Upper lobe of left lung (tissue), 6 donors: ENCODE results near the gene ISG15. TPM values are rescaled to one million over a fixed set of nuclear protein-coding genes. Genes with fewer than 3 reads are reported as not detected.

Source experiments
- ATAC-seq, 2 donors: fragments of 200-7000 bp; cut with Tn5 transposase; one replicate each; pipeline ENCODE4 v1.9.1; 2022; ENCODE audit warnings: mild to moderate bottlenecking in 2 of 2, moderate library complexity in 2 of 2; ENCODE audit not compliant: low FRiP score in 2 of 2
- DNase-seq, 2 donors: peaks; one replicate each; pipeline ENCODE4 v3.0.0-alpha.2; 2019 to 2020
- H3K27ac ChIP-seq, 4 donors: fragments of 200-600 bp; sonication (generic); one replicate each; pipeline ENCODE4 v1.5.1; 2016 to 2019
- H3K27me3 ChIP-seq, 4 donors: fragments of 200-600 bp; sonication (generic); one replicate each; pipeline ENCODE4 v1.5.1; 2017 to 2019
- H3K36me3 ChIP-seq, 4 donors: fragments of 200-600 bp; sonication (generic); one replicate each; pipeline ENCODE4 v1.5.1; 2016 to 2019
- H3K4me1 ChIP-seq, 4 donors: fragments of 200-600 bp; sonication (generic); one replicate each; pipeline ENCODE4 v1.5.1; 2018 to 2019
- H3K4me3 ChIP-seq, 4 donors: fragments of 200-600 bp; sonication (generic); one replicate each; pipeline ENCODE4 v1.5.1; 2017 to 2019; ENCODE audit warnings: mild to moderate bottlenecking in 2 of 4, moderate library complexity in 1 of 4
- H3K9me3 ChIP-seq, 4 donors: fragments of 200-600 bp; sonication (generic); one replicate each; pipeline ENCODE4 v1.5.1; 2018 to 2019
- EP300 ChIP-seq, 4 donors: sonication (generic); formaldehyde crosslinking; IDR thresholded peaks; one replicate each; pipeline ENCODE4 v1.5.1; 2017; ENCODE audit warnings: antibody characterized with exemption in 4 of 4, control low read depth in 2 of 4
- POLR2A ChIP-seq, 4 donors: fragments of 450-650 bp; IDR thresholded peaks; one replicate each; pipeline ENCODE4 v1.5.1; 2016 to 2017; ENCODE audit warnings: antibody characterized with exemption in 4 of 4, mild to moderate bottlenecking in 2 of 4
- POLR2AphosphoS5 ChIP-seq, 2 donors: sonication (generic); formaldehyde crosslinking; IDR thresholded peaks; one replicate each; pipeline ENCODE4 v1.5.1; 2017; ENCODE audit warnings: antibody characterized with exemption in 2 of 2
- WGBS, 2 donors: methylation state at CpG; one replicate each; pipeline ENCODE4 v1.1.5; 2017 to 2018; 5-methylcytosine and 5-hydroxymethylcytosine counted together
- total RNA-seq, 6 donors: library from RNA; depleted of rRNA in 4 of 6; stranded (reverse); fragments of >200 nt in 4 of 6; gene quantifications; one replicate each; pipeline versions ENCODE4 v1.1.0 to v1.2.1, GENCODE V29; 2016 to 2021
- TF ChIP-seq, protein P1 (sequence below), 6 experiments: fragments of 450-650 bp in 4 of 6; fragments of 200-600 bp in 2 of 6; sonication (generic) in 2 of 6; IDR thresholded peaks; one replicate each; pipeline ENCODE4 v1.5.1; 2016 to 2019; ENCODE audit warnings: antibody characterized with exemption in 6 of 6
- donor health status: DM: no; HTN: no; CAD: no; lungs with moderate emphysema.
- donor health status: DM: no; HTN: yes; CAD: no; lungs with severe emphysema.

The ISG15 gene
- total RNA-seq, 6 donors from 2014 or later, result 32.5 to 180 (median 63.8) TPM

DNA sequence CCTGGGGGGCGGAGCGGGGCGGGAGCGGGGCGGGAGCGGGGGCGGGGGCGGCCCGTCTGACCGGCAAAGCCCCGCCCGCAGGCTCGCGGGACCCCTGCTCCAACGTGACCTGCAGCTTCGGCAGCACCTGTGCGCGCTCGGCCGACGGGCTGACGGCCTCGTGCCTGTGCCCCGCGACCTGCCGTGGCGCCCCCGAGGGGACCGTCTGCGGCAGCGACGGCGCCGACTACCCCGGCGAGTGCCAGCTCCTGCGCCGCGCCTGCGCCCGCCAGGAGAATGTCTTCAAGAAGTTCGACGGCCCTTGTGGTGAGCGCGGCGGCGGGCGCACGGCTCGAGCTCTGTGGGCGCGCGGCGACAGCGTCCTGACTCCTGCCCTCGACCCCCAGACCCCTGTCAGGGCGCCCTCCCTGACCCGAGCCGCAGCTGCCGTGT is 27.8 kb downstream of the ISG15 start:
- Histone ChIP-seq H3K36me3 (peaks cover 0 to 33% (median 15%) of the 10 kb centered on the region in 4 donors), H3K27ac (no peak overlapping the region), H3K27me3 (peaks cover 0 to 8% (median 0%) of the 10 kb centered on the region in 4 donors), H3K4me3 (no peak overlapping the region), H3K4me1 (peaks cover 14 to 24% (median 18%) of the 10 kb centered on the region in 4 donors), H3K9me3 (no peaks in the 10 kb centered on the region)
- DNase-seq, result peak in 1 of 2 donors; percentile 89
- 83 to 98% methylated on average over 9 to 38 of the region's 60 CpGs for WGBS, 2 donors
- TF ChIP-seq, protein P1, sequence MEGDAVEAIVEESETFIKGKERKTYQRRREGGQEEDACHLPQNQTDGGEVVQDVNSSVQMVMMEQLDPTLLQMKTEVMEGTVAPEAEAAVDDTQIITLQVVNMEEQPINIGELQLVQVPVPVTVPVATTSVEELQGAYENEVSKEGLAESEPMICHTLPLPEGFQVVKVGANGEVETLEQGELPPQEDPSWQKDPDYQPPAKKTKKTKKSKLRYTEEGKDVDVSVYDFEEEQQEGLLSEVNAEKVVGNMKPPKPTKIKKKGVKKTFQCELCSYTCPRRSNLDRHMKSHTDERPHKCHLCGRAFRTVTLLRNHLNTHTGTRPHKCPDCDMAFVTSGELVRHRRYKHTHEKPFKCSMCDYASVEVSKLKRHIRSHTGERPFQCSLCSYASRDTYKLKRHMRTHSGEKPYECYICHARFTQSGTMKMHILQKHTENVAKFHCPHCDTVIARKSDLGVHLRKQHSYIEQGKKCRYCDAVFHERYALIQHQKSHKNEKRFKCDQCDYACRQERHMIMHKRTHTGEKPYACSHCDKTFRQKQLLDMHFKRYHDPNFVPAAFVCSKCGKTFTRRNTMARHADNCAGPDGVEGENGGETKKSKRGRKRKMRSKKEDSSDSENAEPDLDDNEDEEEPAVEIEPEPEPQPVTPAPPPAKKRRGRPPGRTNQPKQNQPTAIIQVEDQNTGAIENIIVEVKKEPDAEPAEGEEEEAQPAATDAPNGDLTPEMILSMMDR (IDR thresholded peaks at IDR 0.05), result no peak
- no peak for TF ChIP-seq POLR2AphosphoS5 (IDR thresholded peaks at IDR 0.05)
- no peak for TF ChIP-seq POLR2A (IDR thresholded peaks at IDR 0.05)
- no peak for TF ChIP-seq EP300 (IDR thresholded peaks at IDR 0.05)
- ATAC-seq, result no peak

DNA sequence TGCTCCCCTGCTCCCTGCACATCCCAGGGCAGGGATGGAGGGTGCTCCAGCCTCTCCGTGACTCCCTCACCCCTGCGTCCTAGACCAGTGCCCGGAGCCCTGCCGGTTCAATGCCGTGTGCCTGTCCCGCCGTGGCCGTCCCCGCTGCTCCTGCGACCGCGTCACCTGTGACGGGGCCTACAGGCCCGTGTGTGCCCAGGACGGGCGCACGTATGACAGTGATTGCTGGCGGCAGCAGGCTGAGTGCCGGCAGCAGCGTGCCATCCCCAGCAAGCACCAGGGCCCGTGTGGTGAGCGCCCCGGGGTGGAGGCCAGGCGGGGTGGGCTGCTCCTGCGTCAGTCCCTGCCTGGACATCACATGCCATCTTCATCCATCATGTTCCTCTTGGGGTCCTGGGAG is 28.6 kb downstream of the ISG15 start:
- 80 to 91% methylated on average over 1 to 25 of the region's 25 CpGs for WGBS, 2 donors
- ATAC-seq (no peak), DNase-seq (peak in 1 of 2 donors; percentile 82)
- peaks cover 0 to 41% (median 23%) of the 10 kb centered on the region in 4 donors for H3K36me3 ChIP-seq
- peaks cover 14 to 24% (median 18%) of the 10 kb centered on the region in 4 donors for H3K4me1 ChIP-seq
- H3K27ac ChIP-seq, result no peak overlapping the region
- H3K9me3 ChIP-seq, result no peaks in the 10 kb centered on the region
- TF ChIP-seq EP300 (IDR thresholded peaks at IDR 0.05) (no peak), POLR2A (IDR thresholded peaks at IDR 0.05) (no peak), POLR2AphosphoS5 (IDR thresholded peaks at IDR 0.05) (no peak)
- TF ChIP-seq, protein P1 (IDR thresholded peaks at IDR 0.05), result no peak
- no peak overlapping the region for H3K4me3 ChIP-seq
- H3K27me3 ChIP-seq, result peaks cover 0 to 8% (median 0%) of the 10 kb centered on the region in 4 donors

DNA sequence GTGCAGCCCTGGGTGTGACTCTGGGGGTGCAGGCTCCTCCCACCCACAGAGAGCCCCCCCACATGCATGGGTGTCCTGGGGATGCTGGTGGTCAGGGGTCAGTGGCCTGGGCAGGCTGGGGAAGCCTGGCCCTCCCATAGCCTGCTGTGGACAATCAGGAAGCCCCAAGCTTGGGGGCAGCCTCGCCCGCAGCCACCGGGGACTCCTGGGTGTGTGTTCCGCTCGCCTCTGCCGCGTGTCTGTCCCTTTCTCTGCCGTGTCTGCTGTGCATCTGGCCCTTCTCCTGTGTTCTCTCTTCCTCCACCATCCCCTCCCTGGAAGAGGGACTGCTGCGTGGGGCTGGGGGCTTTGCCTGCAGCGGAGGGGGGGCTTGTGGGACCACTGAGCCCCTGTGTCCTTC is 29.5 kb downstream of the ISG15 start:
- WGBS, 2 donors, result 91 to 92% methylated on average over 7 to 9 of the region's 10 CpGs
- no peak overlapping the region for H3K27ac ChIP-seq
- DNase-seq, result peak in 1 of 2 donors; percentile 72
- TF ChIP-seq POLR2A (IDR thresholded peaks at IDR 0.05) (no peak), EP300 (IDR thresholded peaks at IDR 0.05) (no peak), POLR2AphosphoS5 (IDR thresholded peaks at IDR 0.05) (no peak)
- TF ChIP-seq, protein P1 (IDR thresholded peaks at IDR 0.05), result no peak
- H3K36me3 ChIP-seq, result peaks cover 0 to 50% (median 32%) of the 10 kb centered on the region in 4 donors
- peaks cover 14 to 24% (median 18%) of the 10 kb centered on the region in 4 donors for H3K4me1 ChIP-seq
- no peak overlapping the region for H3K4me3 ChIP-seq
- H3K27me3 ChIP-seq, result peaks cover 0 to 8% (median 0%) of the 10 kb centered on the region in 4 donors
- H3K9me3 ChIP-seq, result no peaks in the 10 kb centered on the region
- no peak for ATAC-seq

DNA sequence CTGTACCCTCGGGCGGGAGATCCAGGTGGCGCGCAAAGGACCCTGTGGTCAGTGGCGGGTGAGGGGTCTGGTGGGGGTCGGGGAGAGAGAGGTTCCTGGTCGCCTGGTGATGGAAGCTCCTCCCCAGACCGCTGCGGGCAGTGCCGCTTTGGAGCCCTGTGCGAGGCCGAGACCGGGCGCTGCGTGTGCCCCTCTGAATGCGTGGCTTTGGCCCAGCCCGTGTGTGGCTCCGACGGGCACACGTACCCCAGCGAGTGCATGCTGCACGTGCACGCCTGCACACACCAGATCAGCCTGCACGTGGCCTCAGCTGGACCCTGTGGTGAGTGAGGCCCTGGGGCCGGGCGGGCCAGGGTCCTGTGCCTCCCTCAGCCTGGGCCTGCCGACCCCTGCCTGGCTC is 30.1 kb downstream of the ISG15 start:
- Histone ChIP-seq H3K27me3 (peaks cover 0 to 8% (median 0%) of the 10 kb centered on the region in 4 donors), H3K36me3 (peaks cover 0 to 56% (median 34%) of the 10 kb centered on the region in 4 donors), H3K4me1 (peaks cover 14 to 24% (median 18%) of the 10 kb centered on the region in 4 donors), H3K4me3 (no peak overlapping the region), H3K9me3 (no peaks in the 10 kb centered on the region), H3K27ac (no peak overlapping the region)
- ATAC-seq, result no peak
- TF ChIP-seq EP300 (IDR thresholded peaks at IDR 0.05) (no peak), POLR2A (IDR thresholded peaks at IDR 0.05) (no peak), POLR2AphosphoS5 (IDR thresholded peaks at IDR 0.05) (no peak)
- TF ChIP-seq, protein P1 (IDR thresholded peaks at IDR 0.05), result no peak
- WGBS, 2 donors, result 93 to 94% methylated on average over 11 to 20 of the region's 27 CpGs
- DNase-seq, result peak in 1 of 2 donors; percentile 79

DNA sequence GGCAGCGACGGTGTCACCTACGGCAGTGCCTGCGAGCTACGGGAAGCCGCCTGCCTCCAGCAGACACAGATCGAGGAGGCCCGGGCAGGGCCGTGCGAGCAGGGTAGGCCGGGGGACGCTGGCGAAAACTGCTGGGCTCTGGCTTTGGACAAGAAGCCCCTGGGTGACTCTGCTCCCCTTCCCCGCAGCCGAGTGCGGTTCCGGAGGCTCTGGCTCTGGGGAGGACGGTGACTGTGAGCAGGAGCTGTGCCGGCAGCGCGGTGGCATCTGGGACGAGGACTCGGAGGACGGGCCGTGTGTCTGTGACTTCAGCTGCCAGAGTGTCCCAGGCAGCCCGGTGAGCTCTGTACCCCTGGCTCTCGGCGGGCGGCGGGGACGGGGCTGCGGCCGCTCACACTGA is 30.6 kb downstream of the ISG15 start:
- Histone ChIP-seq H3K27me3 (peaks cover 0 to 8% (median 0%) of the 10 kb centered on the region in 4 donors), H3K27ac (no peak overlapping the region), H3K4me1 (peaks cover 14 to 22% (median 17%) of the 10 kb centered on the region in 4 donors), H3K36me3 (peaks cover 0 to 60% (median 34%) of the 10 kb centered on the region in 4 donors), H3K4me3 (no peak overlapping the region), H3K9me3 (no peaks in the 10 kb centered on the region)
- TF ChIP-seq, protein P1 (IDR thresholded peaks at IDR 0.05), result no peak
- WGBS, 2 donors, result 95 to 96% methylated on average over 11 to 32 of the region's 33 CpGs
- DNase-seq (peak in 1 of 2 donors; percentile 85), ATAC-seq (no peak)
